PC-9 (cell line): ENCODE measurements around the gene ARHGAP45. TPM values are rescaled to one million over a fixed set of nuclear protein-coding genes. Genes with fewer than 3 reads are reported as not detected.
A peak's percentile ranks its signal among the peaks of the same experiment; 100 is the strongest.

Experiments
- BruUV-seq: library from RNA; stranded (reverse); fragments of 400-500 nt; replicated peaks from 2 replicates; lab custom pipeline; 2021; lab: Mats Ljungman, UMichigan
- CTCF ChIA-PET: fragments of 300-600 bp; sonication (Branson Sonifier 250); formaldehyde crosslinking; loops from one replicate; lab custom pipeline; 2022; ENCODE audit warnings: antibody characterized with exemption; lab: Charles Lee
- POLR2A ChIA-PET: fragments of 300-600 bp; sonication (Branson Sonifier 250); formaldehyde crosslinking; loops from one replicate; lab custom pipeline; 2022; ENCODE audit warnings: antibody characterized with exemption; ENCODE audit not compliant: unreplicated experiment; lab: Charles Lee
- DNase-seq, 2 experiments: peaks; one replicate each; pipeline versions ENCODE4 v3.0.0 to v3.0.0-alpha.2; 2015 to 2022; ENCODE audit warnings: mixed read lengths in 1 of 2
- H2AFZ ChIP-seq: fragments of 200-600 bp; sonication (generic); 2 replicates; pipeline ENCODE4 v1.8.1; 2017; ENCODE audit warnings: antibody characterized with exemption
- H3F3A ChIP-seq: fragments of 200-600 bp; sonication (generic); 2 replicates; pipeline ENCODE4 v1.8.1; 2017; ENCODE audit warnings: antibody characterized with exemption, mild to moderate bottlenecking, low read depth; ENCODE audit not compliant: insufficient read depth
- H3K27ac ChIP-seq: fragments of 200-600 bp; sonication (generic); 2 replicates; pipeline ENCODE4 v1.6.1; 2016; ENCODE audit warnings: mixed run types
- H3K27me3 ChIP-seq: fragments of 200-600 bp; sonication (generic); 2 replicates; pipeline ENCODE4 v1.6.1; 2016; ENCODE audit warnings: low read depth, mixed run types; ENCODE audit not compliant: insufficient read depth
- H3K36me3 ChIP-seq: fragments of 200-600 bp; sonication (generic); 2 replicates; pipeline ENCODE4 v1.6.1; 2016; ENCODE audit warnings: low read depth, mixed run types
- H3K4me1 ChIP-seq: fragments of 200-600 bp; sonication (generic); replicated peaks from 2 replicates; pipeline ENCODE4 v1.6.1; 2016; ENCODE audit warnings: mixed run types; ENCODE audit not compliant: insufficient read depth
- H3K4me2 ChIP-seq: fragments of 200-600 bp; sonication (generic); 2 replicates; pipeline ENCODE4 v1.6.1; 2017; ENCODE audit warnings: mixed run types
- H3K4me3 ChIP-seq: fragments of 200-600 bp; sonication (generic); 2 replicates; pipeline ENCODE4 v1.6.1; 2016; ENCODE audit warnings: mixed run types
- H3K79me2 ChIP-seq: fragments of 200-600 bp; sonication (generic); 2 replicates; pipeline ENCODE4 v1.6.1; 2017; ENCODE audit warnings: low read depth, mixed run types
- H3K9me2 ChIP-seq: fragments of 200-600 bp; sonication (generic); 2 replicates; pipeline ENCODE4 v1.8.1; 2017; ENCODE audit warnings: mild to moderate bottlenecking; ENCODE audit not compliant: insufficient read depth
- H3K9me3 ChIP-seq: fragments of 200-600 bp; sonication (generic); 2 replicates; pipeline ENCODE4 v1.8.1; 2016; ENCODE audit warnings: low read depth; ENCODE audit not compliant: insufficient read depth
- H4K20me1 ChIP-seq: fragments of 200-600 bp; sonication (generic); 2 replicates; pipeline ENCODE4 v1.8.1; 2017; ENCODE audit not compliant: insufficient read depth
- EZH2 ChIP-seq: fragments of 200-600 bp; sonication (generic); IDR thresholded peaks from 2 replicates; pipeline ENCODE4 v1.8.0; 2017; ENCODE audit warnings: antibody characterized with exemption, low read depth
- intact Hi-C: fragments of 100-400 bp; cut with micrococcal nuclease; formaldehyde crosslinking; loops from one replicate; pipeline ENCODE4 v1.10.0; 2022; ENCODE audit not compliant: unreplicated experiment
- total RNA-seq: library from RNA; stranded (reverse); gene quantifications from 2 replicates; pipeline ENCODE4 v1.2.3, GENCODE V29; 2021
- TF ChIP-seq, protein P1 (sequence below): fragments of 200-600 bp; sonication (generic); conservative IDR thresholded peaks from 2 replicates; pipeline ENCODE4 v1.6.1; 2017; ENCODE audit warnings: mixed run types, antibody characterized with exemption, mild to moderate bottlenecking, moderate library complexity

ARHGAP45 gene
- total RNA-seq, 1 experiment from 2014 or later, result 20.2 TPM

GRCh38 chr19:1039646-1040475, 27.1 kb upstream of the ARHGAP45 start, which contains the start of gene ABCA7:
TSS of gene ABCA7 (plus strand) at chr19:1040107. CDS start at chr19:1041362, 1,255 bp downstream.
- Histone ChIP-seq H3K4me3 (peak within 1 kb of the TSS; percentile 72), H3K27ac (no peak within 1 kb of the TSS), H3F3A (peaks cover 44% of the 10 kb centered on the region), H3K79me2 (no peaks in the 10 kb centered on the region), H3K9me2 (no peaks in the 10 kb centered on the region), H3K9me3 (no peaks in the 10 kb centered on the region), H3K4me2 (peak within 1 kb of the TSS; percentile 95), H3K27me3 (no peaks in the 10 kb centered on the region), H4K20me1 (no peaks in the 10 kb centered on the region), H3K36me3 (no peaks in the 10 kb centered on the region), H2AFZ (peak within 1 kb of the TSS; percentile 73), H3K4me1 (peaks cover 10% of the 10 kb centered on the region; the same call in 1 of the 2 replicates)
- DNase-seq, result peak; percentile 92 to 99
- intact Hi-C loops, result no loop called here
- POLR2A ChIA-PET, result interaction anchor here (0.5 to 0.6 kb wide), 4 partner anchors 13 to 229 kb away, joined by 4 to 22 read pairs (median 4); partner anchors contain the start of genes CIRBP and CNN2
- TF ChIP-seq, protein P1, sequence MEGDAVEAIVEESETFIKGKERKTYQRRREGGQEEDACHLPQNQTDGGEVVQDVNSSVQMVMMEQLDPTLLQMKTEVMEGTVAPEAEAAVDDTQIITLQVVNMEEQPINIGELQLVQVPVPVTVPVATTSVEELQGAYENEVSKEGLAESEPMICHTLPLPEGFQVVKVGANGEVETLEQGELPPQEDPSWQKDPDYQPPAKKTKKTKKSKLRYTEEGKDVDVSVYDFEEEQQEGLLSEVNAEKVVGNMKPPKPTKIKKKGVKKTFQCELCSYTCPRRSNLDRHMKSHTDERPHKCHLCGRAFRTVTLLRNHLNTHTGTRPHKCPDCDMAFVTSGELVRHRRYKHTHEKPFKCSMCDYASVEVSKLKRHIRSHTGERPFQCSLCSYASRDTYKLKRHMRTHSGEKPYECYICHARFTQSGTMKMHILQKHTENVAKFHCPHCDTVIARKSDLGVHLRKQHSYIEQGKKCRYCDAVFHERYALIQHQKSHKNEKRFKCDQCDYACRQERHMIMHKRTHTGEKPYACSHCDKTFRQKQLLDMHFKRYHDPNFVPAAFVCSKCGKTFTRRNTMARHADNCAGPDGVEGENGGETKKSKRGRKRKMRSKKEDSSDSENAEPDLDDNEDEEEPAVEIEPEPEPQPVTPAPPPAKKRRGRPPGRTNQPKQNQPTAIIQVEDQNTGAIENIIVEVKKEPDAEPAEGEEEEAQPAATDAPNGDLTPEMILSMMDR, result no peak
- no peak for TF ChIP-seq EZH2
- TSS peak; percentile 24 for BruUV-seq
- CTCF ChIA-PET, result no interaction called here

GRCh38 chr19:1040476-1041271, 26.3 kb upstream of the ARHGAP45 start:
- Histone ChIP-seq H3K36me3 (no peaks in the 10 kb centered on the region), H2AFZ (peak overlapping the region; percentile 73)
- TF ChIP-seq, protein P1, result no peak
- no peak for TF ChIP-seq EZH2

DNA sequence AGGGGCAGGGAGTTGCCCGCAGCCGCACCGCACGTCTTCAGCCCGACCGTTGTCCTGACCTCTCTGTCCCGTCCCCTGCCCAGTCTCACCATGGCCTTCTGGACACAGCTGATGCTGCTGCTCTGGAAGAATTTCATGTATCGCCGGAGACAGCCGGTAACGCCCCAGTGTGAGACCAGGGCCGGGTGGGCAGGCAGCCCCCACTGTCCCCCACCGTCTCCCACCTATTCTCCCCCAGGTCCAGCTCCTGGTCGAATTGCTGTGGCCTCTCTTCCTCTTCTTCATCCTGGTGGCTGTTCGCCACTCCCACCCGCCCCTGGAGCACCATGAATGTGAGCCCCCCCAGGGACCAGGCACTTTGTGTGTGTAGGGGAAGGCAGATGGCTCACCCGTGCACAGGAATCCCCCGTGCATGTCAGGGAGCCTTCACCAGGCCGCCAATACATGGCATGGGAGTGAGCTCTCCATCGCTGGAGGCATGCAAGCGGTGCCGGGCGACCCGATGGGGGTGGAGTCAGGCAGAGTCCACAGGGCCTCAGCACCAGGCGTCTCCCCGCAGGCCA, 25.6 kb upstream of the ARHGAP45 start:
- Histone ChIP-seq H3K9me3 (no peaks in the 10 kb centered on the region), H3F3A (peaks cover 44% of the 10 kb centered on the region), H3K9me2 (no peaks in the 10 kb centered on the region), H3K79me2 (no peaks in the 10 kb centered on the region), H2AFZ (no peak overlapping the region), H3K36me3 (no peaks in the 10 kb centered on the region), H4K20me1 (no peaks in the 10 kb centered on the region), H3K4me3 (peak overlapping the region; percentile 72; the same call in 1 of the 2 replicates), H3K4me1 (peaks cover 10% of the 10 kb centered on the region; the same call in 1 of the 2 replicates), H3K4me2 (peak overlapping the region; percentile 95), H3K27me3 (no peaks in the 10 kb centered on the region), H3K27ac (no peak overlapping the region)
- ChIA-PET POLR2A (no interaction called here), CTCF (no interaction called here)
- TF ChIP-seq EZH2, result no peak
- TF ChIP-seq, protein P1, result no peak
- intact Hi-C loops, result no loop called here
- BruUV-seq, result no TSS peak
- DNase-seq, result no peak

More at GRCh38 chr19:1040476-1041271, 26.3 kb upstream of the ARHGAP45 start:
- ChIA-PET POLR2A (interaction anchor here (0.5 to 0.6 kb wide), 3 partner anchors 14 to 228 kb away, joined by 4 to 22 read pairs (median 4); partner anchors contain the start of genes CIRBP and CNN2), CTCF (no interaction called here)
- Histone ChIP-seq H4K20me1 (no peaks in the 10 kb centered on the region), H3K27ac (no peak overlapping the region), H3K4me3 (peak overlapping the region; percentile 72), H3K79me2 (no peaks in the 10 kb centered on the region), H3K27me3 (no peaks in the 10 kb centered on the region), H3K4me1 (peaks cover 10% of the 10 kb centered on the region; the same call in 1 of the 2 replicates), H3K9me2 (no peaks in the 10 kb centered on the region), H3K9me3 (no peaks in the 10 kb centered on the region), H3K4me2 (peak overlapping the region; percentile 95), H3F3A (peaks cover 44% of the 10 kb centered on the region)
- BruUV-seq, result no TSS peak
- intact Hi-C loops, result no loop called here
- DNase-seq, result peak; percentile 81 to 90
